Neural crest cell (in vitro differentiated cells): Measurements from ENCODE around the gene AIRE. TPM values are rescaled to one million over a fixed set of nuclear protein-coding genes. Genes with fewer than 3 reads are reported as not detected.

ENCODE experiments used
- DNase-seq: peaks from one replicate; pipeline ENCODE4 v3.0.0; 2021; ENCODE audit warnings: low read depth, mixed read lengths, low spot score
- H3K27ac Mint-ChIP-seq: one replicate; pipeline ENCODE4 v1.8.0; 2021; ENCODE audit warnings: mild to moderate bottlenecking, mixed read lengths; ENCODE audit not compliant: unreplicated experiment
- H3K27me3 Mint-ChIP-seq: 2 replicates; pipeline ENCODE4 v1.8.0; 2021; ENCODE audit warnings: low read depth, mild to moderate bottlenecking, mixed read lengths
- H3K36me3 Mint-ChIP-seq: 2 replicates; pipeline ENCODE4 v1.8.0; 2021; ENCODE audit warnings: low read depth, mild to moderate bottlenecking, mixed read lengths
- H3K4me1 Mint-ChIP-seq: 2 replicates; pipeline ENCODE4 v1.8.0; 2021; ENCODE audit warnings: mixed read lengths
- H3K4me3 Mint-ChIP-seq: one replicate; pipeline ENCODE4 v1.8.0; 2021; ENCODE audit warnings: mild to moderate bottlenecking, mixed read lengths
- H3K9me3 Mint-ChIP-seq: 2 replicates; pipeline ENCODE4 v1.8.0; 2021; ENCODE audit warnings: mixed read lengths
- CTCF ChIP-seq: fragments of 200-600 bp; sonication (generic); conservative IDR thresholded peaks from 2 replicates; pipeline ENCODE4 v1.5.0; 2021; ENCODE audit warnings: antibody characterized with exemption, mild to moderate bottlenecking
- total RNA-seq: library from RNA; stranded (reverse); gene quantifications from 2 replicates; pipeline ENCODE4 v1.2.1, GENCODE V29; 2021

AIRE gene
- total RNA-seq, 1 donor from 2014 or later = not detected

GRCh38 chr21:44317241-44317782 is 31.6 kb downstream of the AIRE start:
- H3K4me1 Mint-ChIP-seq = no peaks in the 10 kb centered on the region
- H3K4me3 Mint-ChIP-seq = no peak overlapping the region
- no peak for TF ChIP-seq CTCF
- DNase-seq = no peak
- H3K27me3 Mint-ChIP-seq = no peaks in the 10 kb centered on the region
- H3K9me3 Mint-ChIP-seq = no peaks in the 10 kb centered on the region
- no peaks in the 10 kb centered on the region for H3K36me3 Mint-ChIP-seq
- no peak overlapping the region for H3K27ac Mint-ChIP-seq

GRCh38 chr21:44317871-44318270 is 32.2 kb downstream of the AIRE start:
- no peaks in the 10 kb centered on the region for H3K9me3 Mint-ChIP-seq
- no peak overlapping the region for H3K27ac Mint-ChIP-seq
- H3K27me3 Mint-ChIP-seq = no peaks in the 10 kb centered on the region
- H3K4me3 Mint-ChIP-seq = no peak overlapping the region
- H3K36me3 Mint-ChIP-seq = no peaks in the 10 kb centered on the region
- DNase-seq = no peak
- TF ChIP-seq CTCF = no peak
- no peaks in the 10 kb centered on the region for H3K4me1 Mint-ChIP-seq

- no peak overlapping the region for H3K4me3 Mint-ChIP-seq
These were observed 33.0 kb downstream of the AIRE start for GRCh38 chr21:44318489-44319285.

GRCh38 chr21:44319407-44320065 is 33.9 kb downstream of the AIRE start:
- no peak for TF ChIP-seq CTCF
- H3K27ac Mint-ChIP-seq = no peak overlapping the region
- H3K4me1 Mint-ChIP-seq = no peaks in the 10 kb centered on the region
- H3K9me3 Mint-ChIP-seq = no peaks in the 10 kb centered on the region
- no peaks in the 10 kb centered on the region for H3K27me3 Mint-ChIP-seq
- no peaks in the 10 kb centered on the region for H3K36me3 Mint-ChIP-seq
- no peak overlapping the region for H3K4me3 Mint-ChIP-seq
- DNase-seq = no peak

More at GRCh38 chr21:44318489-44319285, 33.0 kb downstream of the AIRE start:
- H3K36me3 Mint-ChIP-seq = no peaks in the 10 kb centered on the region
- no peak overlapping the region for H3K27ac Mint-ChIP-seq
- no peak for DNase-seq
- no peak for TF ChIP-seq CTCF
- H3K27me3 Mint-ChIP-seq = no peaks in the 10 kb centered on the region
- no peaks in the 10 kb centered on the region for H3K9me3 Mint-ChIP-seq
- H3K4me1 Mint-ChIP-seq = no peaks in the 10 kb centered on the region

GRCh38 chr21:44320847-44321246 is 35.2 kb downstream of the AIRE start:
- no peak for DNase-seq
- no peak for TF ChIP-seq CTCF
- Mint-ChIP-seq H3K36me3 (no peaks in the 10 kb centered on the region), H3K4me1 (no peaks in the 10 kb centered on the region), H3K4me3 (no peak overlapping the region), H3K9me3 (no peaks in the 10 kb centered on the region), H3K27me3 (no peaks in the 10 kb centered on the region), H3K27ac (no peak overlapping the region)
